HG02981 (cell line): ENCODE measurements around the gene GLOD5.

Experiments used
- ATAC-seq: cut with Tn5 transposase; IDR thresholded peaks from one replicate; pipeline ENCODE4 v1.9.1; 2021; ENCODE audit warnings: mild to moderate bottlenecking, moderate library complexity; ENCODE audit not compliant: unreplicated experiment

The GLOD5 gene

DNA sequence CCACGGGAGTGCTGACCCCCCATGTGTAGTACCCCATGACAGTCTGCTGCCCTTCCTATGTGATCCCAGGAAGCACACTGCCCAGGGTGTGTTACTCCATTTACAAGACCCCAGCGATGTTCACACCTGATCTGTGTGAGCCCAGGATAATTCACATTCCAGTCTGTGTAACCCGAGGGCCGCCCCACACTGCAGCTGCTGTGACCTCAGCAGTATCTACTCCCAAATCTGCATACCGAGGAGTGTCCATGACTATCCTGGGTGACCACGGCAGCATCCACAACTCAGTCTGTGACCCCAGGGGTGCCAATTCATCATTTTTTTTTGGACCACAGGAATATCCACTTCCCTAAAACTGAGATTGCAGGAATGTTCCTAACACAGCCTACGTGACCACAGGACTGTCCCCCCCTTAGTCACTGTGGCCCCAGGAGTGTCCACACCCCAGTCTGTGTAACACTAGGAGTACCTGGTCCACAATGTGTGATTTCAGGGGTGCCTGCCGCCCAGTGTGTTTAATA lies 7.8 kb upstream of the GLOD5 start:
- ATAC-seq, result no peak

DNA sequence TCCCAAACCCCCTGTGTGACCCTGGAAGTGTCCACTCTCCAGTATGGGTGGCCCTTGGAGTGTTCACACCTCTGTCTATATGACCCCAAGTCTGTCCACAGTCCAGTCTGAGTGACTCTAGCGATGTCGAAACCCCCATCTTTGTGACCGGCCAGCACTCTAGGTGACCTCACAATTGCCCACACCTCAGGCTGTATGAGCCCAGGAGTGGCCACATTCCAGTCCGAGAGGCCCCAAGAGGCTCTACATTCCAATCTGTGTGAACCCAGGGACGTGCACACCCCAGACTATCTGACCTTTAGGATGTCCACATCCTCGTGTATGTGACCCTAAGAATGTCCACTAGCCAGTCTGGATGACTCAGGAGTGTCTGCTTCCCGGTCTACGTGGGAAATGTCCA lies 7.3 kb upstream of the GLOD5 start:
- no peak for ATAC-seq

DNA sequence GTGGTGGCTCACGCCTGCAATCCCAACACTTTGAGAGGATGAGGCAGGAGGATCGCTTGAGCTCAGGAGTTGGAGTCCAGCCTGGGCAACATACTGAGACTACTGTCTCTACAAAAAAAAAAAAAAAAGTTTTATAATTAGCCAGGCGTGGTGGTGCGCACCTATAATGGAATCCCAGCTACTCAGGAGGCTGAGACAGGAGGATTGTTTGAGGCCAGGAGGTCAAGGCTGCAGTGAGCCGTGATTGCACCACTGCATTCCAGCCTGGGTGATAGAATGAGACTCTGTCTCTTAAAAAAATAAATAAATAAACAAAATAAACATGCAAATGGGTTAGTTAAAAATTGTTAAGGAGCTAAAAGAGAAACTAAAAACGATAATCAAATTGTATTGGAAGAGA lies 7.7 kb downstream of the GLOD5 start:
- ATAC-seq, result no peak

DNA sequence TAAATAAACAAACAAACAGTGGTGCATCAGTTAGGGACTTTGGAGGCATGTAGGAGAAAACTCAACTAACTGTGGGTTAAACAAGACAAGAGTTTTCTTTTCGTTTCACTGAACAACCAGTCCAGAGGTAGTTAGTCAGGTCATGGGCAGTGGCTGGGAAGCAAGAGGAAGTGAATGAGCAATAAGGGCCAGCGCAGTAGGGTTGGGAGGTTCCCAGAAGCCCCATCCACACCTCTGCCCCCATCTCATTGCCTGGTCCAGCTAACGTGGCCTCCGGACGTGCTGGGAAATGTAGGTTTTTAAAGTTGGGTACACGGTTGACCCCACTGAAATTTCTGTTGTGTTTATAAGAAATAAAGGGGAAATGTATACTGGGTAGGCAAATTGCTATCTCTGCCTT lies 8.7 kb downstream of the GLOD5 start:
- no peak for ATAC-seq

DNA sequence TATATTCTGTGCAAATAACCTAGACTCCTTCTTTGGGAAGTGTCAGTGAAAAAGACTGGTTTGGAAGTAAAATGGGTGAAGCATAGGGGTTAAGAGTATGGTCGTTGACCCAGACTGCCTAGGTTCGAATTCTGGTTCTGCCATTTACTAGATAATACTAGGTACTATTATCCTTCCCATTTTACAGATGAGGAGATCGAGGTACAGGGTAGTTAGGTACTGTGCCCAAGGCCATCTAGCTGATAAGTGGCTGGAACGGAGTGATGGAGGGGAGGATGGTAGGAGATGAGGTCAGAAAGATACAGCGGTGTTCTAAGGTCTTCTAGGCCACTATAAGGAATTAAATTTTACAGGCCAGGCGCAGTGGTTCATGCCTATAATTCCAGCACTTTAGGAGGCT lies 11.1 kb downstream of the GLOD5 start:
- no peak for ATAC-seq

DNA sequence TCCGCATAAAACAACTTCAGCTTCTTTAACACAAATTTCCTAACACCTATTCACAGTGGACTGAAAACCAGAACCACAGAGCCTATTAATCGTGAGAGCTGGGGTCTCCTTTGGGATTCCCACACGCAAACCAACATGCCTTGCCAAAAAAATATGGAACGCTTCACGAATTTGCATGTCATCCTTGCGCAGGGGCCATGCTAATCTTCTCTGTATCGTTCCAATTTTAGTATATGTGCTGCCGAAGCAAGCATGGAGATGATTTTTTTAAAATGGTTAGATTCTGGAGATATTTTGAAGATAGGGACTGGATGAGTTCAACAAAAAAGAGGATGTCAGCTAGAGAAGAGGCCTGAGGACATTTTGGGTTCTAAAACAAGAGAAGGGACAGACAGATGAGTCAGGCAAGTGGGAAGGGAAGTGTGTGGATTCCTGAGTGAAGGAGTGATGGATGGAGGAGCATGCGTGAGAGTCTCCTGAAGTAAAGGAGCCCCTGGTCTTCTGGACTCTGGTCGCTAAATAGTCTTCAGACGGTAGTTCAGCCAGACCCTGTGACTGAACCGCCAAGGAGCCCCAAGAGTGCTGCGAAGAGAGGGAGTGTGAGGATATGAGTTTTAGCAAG lies 15.4 kb downstream of the GLOD5 start:
- ATAC-seq, result no peak

DNA sequence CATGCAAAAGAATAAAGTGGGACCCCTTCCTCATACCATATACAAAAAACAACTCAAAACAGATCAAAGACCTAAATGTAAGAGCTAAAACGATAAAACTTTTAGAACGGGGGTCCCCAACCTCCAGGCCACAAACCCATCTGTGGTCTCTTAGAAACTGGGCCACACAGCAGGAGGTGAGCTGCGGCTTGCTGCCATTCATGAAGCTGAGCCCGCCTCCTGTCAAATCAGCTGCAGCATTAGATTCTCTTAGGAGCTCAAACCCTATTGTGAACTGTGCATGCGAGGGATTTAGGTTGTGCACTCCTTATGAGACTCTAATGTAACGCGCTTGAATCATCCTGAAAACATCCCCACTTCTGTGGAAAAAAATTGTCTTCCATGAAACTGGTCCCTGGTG lies 17.9 kb downstream of the GLOD5 start:
- no peak for ATAC-seq

DNA sequence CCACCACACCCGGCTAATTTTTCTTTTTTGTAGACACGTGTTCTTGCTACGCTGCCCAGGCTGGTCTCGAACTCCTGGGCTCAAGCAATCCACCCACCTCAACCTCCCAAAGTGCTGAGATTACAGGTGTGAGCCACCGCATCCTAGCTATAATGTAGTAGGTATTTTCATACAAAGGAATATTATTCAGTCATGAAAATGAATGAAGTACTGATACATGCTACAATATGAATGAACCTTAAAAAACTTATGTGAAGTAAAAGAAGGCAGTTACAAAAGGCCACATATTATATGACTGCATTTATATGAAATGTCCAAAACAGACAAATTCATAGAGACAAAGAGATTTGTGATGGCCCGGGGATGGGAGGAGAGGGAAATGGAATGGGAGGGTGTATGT lies 20.2 kb downstream of the GLOD5 start:
- no peak for ATAC-seq

DNA sequence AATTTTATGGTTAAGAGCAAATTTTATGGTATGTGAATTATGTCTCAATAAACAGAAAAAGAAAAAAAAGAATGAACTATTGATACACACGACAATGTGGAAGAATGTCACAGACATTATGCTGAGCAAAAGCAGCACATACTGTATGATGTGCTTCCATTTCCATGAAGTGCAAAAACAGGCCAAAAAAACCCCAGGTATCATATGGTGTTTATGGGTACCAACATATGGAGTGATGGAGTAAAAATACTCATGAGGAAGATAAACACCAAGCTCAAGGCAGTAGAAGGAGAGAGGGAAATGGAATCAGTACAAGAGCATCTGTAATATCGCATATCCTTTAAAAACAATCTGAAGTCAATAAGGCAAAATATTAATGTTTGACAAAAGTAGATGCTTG lies 20.7 kb downstream of the GLOD5 start:
- ATAC-seq, result no peak

DNA sequence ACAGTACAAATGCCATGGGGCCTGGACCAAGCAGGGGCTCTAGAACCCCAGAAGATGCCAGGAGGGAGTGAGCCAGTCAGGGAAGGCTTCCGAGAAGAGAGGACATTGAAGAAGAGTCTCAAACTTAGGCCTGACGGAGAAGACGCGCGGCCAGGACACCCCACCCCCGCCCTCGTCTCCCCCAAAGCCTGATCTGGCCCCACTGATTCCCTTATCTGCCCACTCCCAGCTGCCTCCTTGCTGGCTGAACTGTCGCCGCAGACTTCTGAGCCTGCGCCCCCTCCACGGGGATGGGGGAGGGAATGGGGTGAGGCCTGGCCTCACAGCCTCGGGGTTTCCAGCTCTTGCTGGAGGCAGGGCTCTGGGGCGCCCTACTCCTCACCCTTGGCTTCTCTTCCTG lies 21.2 kb downstream of the GLOD5 start:
- ATAC-seq, result no peak

DNA sequence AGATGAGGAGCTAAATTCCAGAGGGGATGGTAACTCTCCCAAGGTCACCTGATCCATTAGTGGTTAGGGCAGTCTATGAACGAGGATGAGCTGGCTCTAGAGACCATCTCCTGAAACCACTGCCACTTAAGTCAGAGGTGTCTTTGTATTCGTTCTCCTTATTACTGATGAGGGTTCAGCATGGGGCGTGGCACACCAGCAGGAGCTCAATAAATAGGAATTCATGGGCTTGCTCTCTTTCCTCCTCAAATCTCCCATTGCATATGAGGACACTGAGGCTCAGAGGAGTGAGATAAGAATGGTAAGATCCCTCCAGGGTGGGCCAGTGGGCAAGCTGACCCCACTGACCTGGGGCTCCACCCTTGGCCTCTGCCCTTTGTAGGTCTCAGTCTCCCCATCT lies 23.2 kb downstream of the GLOD5 start:
- ATAC-seq, result no peak

DNA sequence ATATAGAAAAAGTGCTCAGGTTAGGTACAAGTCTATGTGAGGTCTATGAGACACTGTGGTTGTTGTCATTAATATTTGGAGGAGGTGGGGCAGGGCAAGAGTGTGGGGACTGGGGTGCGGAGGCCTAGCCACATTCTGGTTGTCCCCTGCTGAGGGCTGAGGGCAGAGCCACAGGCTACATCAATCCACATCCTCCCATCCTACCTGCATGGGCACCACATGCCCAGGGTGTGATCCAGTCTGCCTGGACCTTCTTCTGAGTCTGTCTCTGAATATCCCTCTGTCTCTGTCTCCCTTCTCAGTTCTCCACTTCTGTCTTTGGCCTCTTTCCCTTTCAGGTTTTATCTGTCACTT lies 23.6 kb downstream of the GLOD5 start:
- ATAC-seq, result no peak

DNA sequence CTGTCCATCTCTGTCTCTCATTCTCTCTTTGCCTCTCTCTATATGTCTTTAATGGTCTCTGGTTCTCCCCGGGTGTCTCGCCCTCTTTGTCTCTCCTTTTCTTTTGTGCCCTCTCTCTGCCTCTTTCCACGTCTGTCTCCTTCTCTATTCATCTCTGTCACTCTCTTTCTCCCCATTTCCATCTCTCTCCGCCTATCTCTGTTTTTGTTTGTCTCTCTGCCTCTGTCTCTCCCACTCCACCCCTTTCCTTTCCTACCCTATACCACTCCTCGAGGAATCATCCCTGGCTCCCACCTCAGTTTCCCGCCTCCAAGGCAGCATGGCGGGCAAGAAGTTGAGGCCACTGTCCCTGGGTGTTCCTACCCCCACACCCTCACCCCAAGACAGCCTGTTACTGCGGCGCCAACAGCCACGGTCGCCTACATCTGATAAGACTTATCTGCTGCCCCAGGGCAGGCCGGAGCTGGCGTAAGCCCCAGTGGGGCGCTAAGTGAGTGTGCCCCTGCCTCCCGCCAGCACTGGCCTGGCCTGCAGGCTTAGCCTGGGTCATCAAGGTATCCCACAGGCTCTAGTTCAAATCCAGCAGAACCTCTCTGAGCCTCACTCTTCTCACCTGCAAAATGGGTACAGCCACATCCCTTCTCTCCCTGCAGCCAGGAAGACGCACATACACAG lies 24.1 kb downstream of the GLOD5 start:
- no peak for ATAC-seq

DNA sequence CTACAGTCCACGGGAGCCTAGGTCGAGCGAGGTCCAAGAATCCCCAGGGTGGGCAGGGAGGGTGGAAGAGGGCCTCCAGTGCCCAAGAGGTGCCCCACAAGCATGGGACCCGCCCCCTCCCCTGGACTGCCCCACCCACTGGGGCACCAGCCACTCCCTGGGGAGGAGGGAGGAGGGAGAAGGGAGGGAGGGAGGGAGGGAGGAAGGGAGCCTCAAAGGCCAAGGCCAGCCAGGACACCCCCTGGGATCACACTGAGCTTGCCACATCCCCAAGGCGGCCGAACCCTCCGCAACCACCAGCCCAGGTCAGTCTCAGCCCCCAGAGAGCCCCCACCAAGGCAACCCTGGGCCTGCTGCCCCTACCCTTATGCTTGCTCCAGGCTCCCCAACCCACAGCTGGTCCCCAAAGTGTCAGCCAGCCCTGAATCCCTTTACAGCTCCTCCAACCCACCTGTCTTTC lies 24.8 kb downstream of the GLOD5 start, which contains the start of gene GATA1:
GATA1 (plus strand) TSS at position 250 of the 460 bp plus-strand sequence. CDS start 4,520 bp downstream, outside the sequence.
- no peak for ATAC-seq

DNA sequence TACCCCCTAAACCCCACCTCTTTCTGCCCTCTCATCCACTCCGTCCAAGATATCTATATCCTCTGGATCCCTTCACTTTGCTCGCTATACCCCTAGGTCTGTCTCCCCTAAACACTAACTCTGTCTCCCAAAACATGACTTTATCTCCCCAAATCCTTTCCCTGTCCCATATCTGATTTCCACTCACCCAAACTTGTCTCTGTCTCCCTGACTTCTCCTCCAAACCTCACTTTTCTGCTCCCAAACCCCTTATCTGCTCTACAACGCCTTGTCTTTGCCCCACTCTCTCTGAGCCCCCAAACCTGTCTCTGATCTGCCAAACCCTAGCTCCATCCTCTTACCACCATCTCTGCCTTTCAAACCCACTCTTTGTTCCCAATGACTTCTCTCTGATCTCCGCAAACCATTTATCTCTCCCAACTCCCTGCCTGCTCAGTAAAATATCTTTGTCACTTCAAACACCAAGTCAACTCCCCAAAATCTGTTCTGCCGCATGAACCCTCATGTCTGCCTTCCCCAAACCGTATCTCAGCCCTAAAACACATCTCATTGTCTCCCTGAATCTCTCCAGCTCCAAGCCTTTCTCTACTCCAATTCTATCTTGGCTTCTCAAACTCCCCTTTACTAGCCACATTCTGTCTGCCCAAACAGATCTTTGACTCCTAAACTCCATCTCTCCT lies 25.4 kb downstream of the GLOD5 start:
- ATAC-seq, result no peak

DNA sequence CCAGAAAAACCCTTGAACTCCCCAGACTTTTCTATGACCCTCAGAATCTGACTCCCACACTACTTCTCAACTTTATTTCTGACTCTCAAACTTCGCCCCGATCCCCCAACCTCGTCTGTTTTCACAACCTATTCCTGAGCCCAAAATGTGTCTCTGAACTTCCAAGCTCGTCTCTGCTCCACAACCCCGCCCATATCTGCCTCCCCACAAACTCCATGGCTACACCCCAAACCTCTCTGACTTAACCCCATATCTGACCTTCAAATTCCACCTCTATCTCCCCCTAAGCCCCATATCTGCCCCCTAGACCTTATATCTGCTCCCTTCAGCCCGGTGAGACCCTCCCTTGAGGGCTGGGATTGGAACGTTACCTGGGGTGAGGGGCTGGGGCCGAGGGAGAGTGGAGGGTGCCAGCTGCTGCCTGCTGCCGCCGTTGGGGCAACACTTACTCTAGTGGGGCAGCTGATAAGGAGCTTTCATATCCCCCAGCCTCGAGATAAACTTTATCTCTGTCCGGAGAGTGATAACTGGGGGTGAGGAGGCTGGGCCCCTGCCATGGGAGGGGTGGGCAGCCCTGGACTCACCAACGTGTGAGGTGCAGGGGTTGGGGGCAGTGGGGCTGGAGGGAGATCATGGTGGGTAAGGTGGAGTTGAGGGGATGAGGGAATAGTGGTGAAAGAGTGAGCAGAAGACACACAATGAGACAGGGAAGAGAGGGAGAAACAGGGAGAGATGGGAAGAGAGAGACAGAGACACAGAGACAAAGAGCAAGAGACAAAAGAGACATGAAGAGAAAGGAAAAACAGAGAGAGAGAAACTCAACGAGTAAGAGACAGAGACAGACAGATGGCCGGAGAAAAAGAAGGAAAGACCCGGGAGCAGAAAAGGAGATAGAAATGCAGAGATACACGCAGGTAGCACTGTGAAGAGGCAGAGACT lies 26.2 kb downstream of the GLOD5 start:
- ATAC-seq, result no peak

DNA sequence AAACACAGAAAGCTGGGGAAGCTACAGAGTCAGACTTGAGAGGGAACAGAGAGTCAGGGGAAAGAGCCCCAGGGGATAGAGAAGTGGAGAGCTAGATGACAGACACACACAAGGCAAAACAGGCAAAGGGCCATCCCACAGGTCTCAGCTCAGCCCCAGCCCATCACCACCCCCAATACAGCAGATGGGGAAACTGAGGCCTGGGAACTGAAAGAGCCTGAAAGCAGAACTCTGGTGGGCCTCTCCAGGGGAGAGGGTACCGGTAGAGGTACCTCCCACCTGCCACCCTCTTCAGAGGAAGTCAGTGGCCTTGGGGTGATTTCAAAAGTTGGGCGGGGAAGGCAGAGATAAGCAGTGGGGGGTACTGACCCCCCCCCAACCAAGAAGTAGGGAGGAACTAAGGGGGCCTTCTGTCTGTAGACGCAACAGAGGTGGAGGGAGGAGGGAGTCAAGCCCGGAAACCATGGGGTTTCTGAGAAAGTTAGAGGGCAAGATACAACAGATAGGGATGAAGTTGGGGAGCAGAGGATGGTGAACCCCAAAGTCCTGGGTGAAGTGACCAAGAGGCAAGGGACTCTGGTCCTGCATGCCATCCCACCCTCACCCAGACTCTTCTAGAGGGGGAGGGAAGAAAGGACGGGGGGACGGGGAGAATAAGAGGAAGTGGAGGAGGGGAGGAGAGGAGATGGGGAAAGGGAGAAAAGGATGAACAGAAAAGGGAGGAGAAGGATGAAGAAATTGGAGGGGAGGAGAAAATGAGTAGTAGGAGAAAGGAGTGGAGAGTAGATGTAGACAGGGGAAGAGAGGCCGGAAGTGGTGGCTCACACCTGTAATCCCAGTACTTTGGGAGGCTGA lies 28.0 kb downstream of the GLOD5 start:
- no peak for ATAC-seq

DNA sequence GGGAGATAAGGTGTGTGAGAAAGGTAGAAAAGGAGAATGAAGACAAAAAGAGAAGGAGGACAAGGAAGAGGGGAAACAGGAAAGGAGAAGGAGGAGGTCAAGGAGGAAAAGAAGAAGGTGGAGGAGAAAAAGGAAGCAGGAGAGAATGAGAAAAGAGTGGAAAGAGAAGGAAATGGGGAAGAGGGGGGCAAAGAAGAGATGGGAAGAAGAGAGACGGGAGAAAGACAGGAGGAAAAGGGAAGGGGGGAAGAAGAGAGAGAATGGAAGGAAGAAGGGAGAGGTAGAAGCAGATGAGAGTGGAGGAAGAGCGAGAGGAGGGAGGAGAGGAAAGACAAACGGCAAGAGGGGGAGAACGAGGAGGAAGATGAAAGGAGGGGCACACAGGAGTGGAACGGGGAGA lies 28.9 kb downstream of the GLOD5 start:
- no peak for ATAC-seq

DNA sequence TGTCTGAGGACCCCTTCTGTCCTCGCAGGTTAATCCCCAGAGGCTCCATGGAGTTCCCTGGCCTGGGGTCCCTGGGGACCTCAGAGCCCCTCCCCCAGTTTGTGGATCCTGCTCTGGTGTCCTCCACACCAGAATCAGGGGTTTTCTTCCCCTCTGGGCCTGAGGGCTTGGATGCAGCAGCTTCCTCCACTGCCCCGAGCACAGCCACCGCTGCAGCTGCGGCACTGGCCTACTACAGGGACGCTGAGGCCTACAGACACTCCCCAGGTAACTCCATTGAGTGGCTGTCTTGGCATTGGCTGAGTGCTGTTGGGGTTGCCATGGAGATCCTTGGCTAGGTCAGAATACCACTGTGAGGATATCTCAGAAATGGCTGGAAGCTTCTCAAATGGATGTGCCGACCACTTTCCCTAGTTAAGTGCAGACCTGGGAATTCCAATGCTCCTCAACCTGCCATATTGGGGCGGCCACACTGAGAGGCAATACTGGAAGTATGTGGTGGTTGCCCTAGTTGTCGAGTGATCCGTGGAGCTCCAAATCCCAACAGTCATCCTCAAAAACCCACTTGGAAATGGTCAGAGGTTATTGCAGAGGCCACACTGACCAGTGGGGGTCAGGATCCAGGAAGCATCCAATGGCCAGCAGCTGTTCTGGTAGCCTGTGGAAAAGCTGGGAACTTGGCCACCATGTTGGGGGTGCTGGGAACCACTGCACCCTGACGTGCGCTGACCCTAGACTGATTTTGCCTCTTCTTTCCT lies 29.7 kb downstream of the GLOD5 start:
- ATAC-seq, result no peak
